GM18870 (cell line): ENCODE results near the gene ORAI1.
"Not testable (repeated sequence)": the region's sequence is repeated elsewhere in the genome, so short reads cannot be mapped to it uniquely, and the experiment has no call there.

Experiments
- ATAC-seq: cut with Tn5 transposase; IDR thresholded peaks from one replicate; pipeline ENCODE4 v1.9.1; 2021; ENCODE audit warnings: moderate library complexity; ENCODE audit not compliant: unreplicated experiment

ORAI1 gene

GRCh38 chr12:121648458-121649028, 22.2 kb downstream of the ORAI1 start:
- ATAC-seq: no peak

GRCh38 chr12:121649322-121649721, 23.0 kb downstream of the ORAI1 start:
- no peak for ATAC-seq

- ATAC-seq: no peak
These were observed 23.6 kb downstream of the ORAI1 start for GRCh38 chr12:121649819-121650353.

GRCh38 chr12:121651320-121651719, 25.0 kb downstream of the ORAI1 start:
- no peak for ATAC-seq

- ATAC-seq: no peak
These were observed 26.6 kb downstream of the ORAI1 start for GRCh38 chr12:121652767-121653497.

- ATAC-seq: no peak
These were observed 27.7 kb downstream of the ORAI1 start for GRCh38 chr12:121653999-121654398.

- ATAC-seq: no peak
These were observed 29.8 kb downstream of the ORAI1 start for GRCh38 chr12:121656122-121656521.

- no peak for ATAC-seq
These were observed 31.1 kb downstream of the ORAI1 start for GRCh38 chr12:121657305-121658008.

- ATAC-seq: not testable (repeated sequence)
These were observed 35.2 kb downstream of the ORAI1 start for GRCh38 chr12:121661353-121662105.

GRCh38 chr12:121663610-121663929, 37.2 kb downstream of the ORAI1 start:
- peak; percentile 10 for ATAC-seq

GRCh38 chr12:121666829-121667228, 40.5 kb downstream of the ORAI1 start:
- ATAC-seq: not testable (repeated sequence)

- ATAC-seq: no peak
These were observed 42.6 kb downstream of the ORAI1 start for GRCh38 chr12:121668750-121669520.

- ATAC-seq: no peak
These were observed 43.2 kb downstream of the ORAI1 start, which contains the start of gene MORN3 for GRCh38 chr12:121669521-121669900. TSS of gene MORN3 (minus strand) at chr12:121669654. CDS start at chr12:121669483, 171 bp downstream.

GRCh38 chr12:121673013-121673511, 46.7 kb downstream of the ORAI1 start:
- no peak for ATAC-seq

- ATAC-seq: no peak
These were observed 49.9 kb downstream of the ORAI1 start for GRCh38 chr12:121676190-121676589.

- no peak for ATAC-seq
These were observed 52.0 kb downstream of the ORAI1 start for GRCh38 chr12:121678305-121678704.

GRCh38 chr12:121678716-121679300, 52.5 kb downstream of the ORAI1 start:
- ATAC-seq: no peak

- not testable (repeated sequence) for ATAC-seq
These were observed 53.4 kb downstream of the ORAI1 start for GRCh38 chr12:121679661-121680197.

GRCh38 chr12:121688966-121689365, 62.6 kb downstream of the ORAI1 start:
- ATAC-seq: no peak

- no peak for ATAC-seq
These were observed 63.1 kb downstream of the ORAI1 start for GRCh38 chr12:121689430-121689829.
